ENCODE measurements around the gene CXCR1.
"Not testable (repeated sequence)": the region's sequence is repeated elsewhere in the genome, so short reads cannot be mapped to it uniquely, and the experiment has no call there.

The CXCR1 gene

GRCh38 chr2:218123986-218124385 lies 42.8 kb downstream of the CXCR1 start:
- Mint-ChIP-seq H3K27ac (no peak overlapping the region), H3K4me3 (no peak overlapping the region), H3K27me3 (ENCODE audit: low read depth) (peaks cover 17% of the 10 kb centered on the region), H3K9me3 (peaks cover 30% of the 10 kb centered on the region), H3K36me3 (ENCODE audit: low read depth) (no peaks in the 10 kb centered on the region), H3K4me1 (no peaks in the 10 kb centered on the region)
- no peak for TF ChIP-seq CTCF (IDR thresholded peaks at IDR 0.05; ENCODE audit: unreplicated experiment in 3 of 3)

GRCh38 chr2:218122286-218122685 lies 44.5 kb downstream of the CXCR1 start:
- H3K4me3 Mint-ChIP-seq; H3K4me1 Mint-ChIP-seq; H3K36me3 Mint-ChIP-seq (ENCODE audit: low read depth); H3K27ac Mint-ChIP-seq: not testable (repeated sequence)
- H3K9me3 Mint-ChIP-seq: peaks cover 44% of the 10 kb centered on the region
- H3K27me3 Mint-ChIP-seq (ENCODE audit: low read depth): peaks cover 11% of the 10 kb centered on the region

- not testable (repeated sequence) for H3K4me3 Mint-ChIP-seq; H3K4me1 Mint-ChIP-seq; H3K36me3 Mint-ChIP-seq (ENCODE audit: low read depth); H3K27ac Mint-ChIP-seq
- H3K27me3 Mint-ChIP-seq (ENCODE audit: low read depth): peaks cover 11% of the 10 kb centered on the region
- H3K9me3 Mint-ChIP-seq: peaks cover 48% of the 10 kb centered on the region
These were observed 45.0 kb downstream of the CXCR1 start for GRCh38 chr2:218121789-218122188.

Data from nephron (organoid).